Islet precursor cell (in vitro differentiated cells): ENCODE results near the gene TP53TG3.
"Not testable (repeated sequence)": the region's sequence is repeated elsewhere in the genome, so short reads cannot be mapped to it uniquely, and the experiment has no call there.

Experiments
- DNase-seq: peaks from one replicate; pipeline ENCODE4 v3.0.0-alpha.2; 2018

Gene TP53TG3

GRCh38 chr16:32676065-32676464, at the start of gene TP53TG3:
TP53TG3 (minus strand) TSS chr16:32676165; CDS start chr16:32676097, 68 bp downstream.
- not testable (repeated sequence) for DNase-seq

GRCh38 chr16:32650876-32651275, 25.1 kb downstream of the TP53TG3 start:
- DNase-seq, result not testable (repeated sequence)

DNA sequence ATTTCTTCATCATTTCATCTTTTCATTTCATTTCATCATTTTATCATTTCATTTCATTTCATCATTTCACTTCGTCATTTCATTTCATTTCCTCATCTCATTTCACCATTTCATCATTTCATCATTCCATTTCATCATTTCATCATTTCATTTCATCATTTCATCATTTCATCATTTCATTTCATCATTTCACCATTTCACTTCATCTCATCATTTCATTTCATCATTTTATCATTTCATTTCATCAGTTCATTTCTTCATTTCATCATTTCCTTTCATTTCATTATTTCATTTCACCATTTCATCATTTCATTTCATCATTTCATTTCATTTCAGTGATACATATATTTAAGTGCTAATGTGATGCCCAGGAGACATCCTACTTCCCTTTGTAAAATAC, 28.4 kb downstream of the TP53TG3 start:
- DNase-seq, result not testable (repeated sequence)

- not testable (repeated sequence) for DNase-seq
These were observed 29.2 kb downstream of the TP53TG3 start for GRCh38 chr16:32646780-32647179.

GRCh38 chr16:32646177-32646576, 29.8 kb downstream of the TP53TG3 start:
- not testable (repeated sequence) for DNase-seq

GRCh38 chr16:32645278-32645908, 30.6 kb downstream of the TP53TG3 start:
- not testable (repeated sequence) for DNase-seq

DNA sequence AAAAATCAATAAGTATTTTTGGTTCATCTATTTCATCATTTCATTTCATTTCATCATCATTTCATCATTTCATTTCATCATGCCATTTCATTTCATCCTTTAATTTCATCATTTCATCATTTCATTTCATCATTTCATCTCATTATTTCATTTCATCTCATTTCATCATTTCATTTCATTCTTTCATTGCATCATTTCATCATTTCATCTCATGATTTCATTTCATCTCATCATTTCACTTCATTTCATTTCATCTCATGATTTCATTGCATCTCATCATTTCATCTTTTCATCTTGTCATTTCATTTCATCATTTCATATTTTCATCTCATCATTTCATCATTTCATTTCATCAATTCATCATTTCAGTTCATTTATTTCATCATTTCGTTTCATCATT, 31.2 kb downstream of the TP53TG3 start:
- not testable (repeated sequence) for DNase-seq

GRCh38 chr16:32637614-32638013, 38.4 kb downstream of the TP53TG3 start:
- DNase-seq, result not testable (repeated sequence)

DNA sequence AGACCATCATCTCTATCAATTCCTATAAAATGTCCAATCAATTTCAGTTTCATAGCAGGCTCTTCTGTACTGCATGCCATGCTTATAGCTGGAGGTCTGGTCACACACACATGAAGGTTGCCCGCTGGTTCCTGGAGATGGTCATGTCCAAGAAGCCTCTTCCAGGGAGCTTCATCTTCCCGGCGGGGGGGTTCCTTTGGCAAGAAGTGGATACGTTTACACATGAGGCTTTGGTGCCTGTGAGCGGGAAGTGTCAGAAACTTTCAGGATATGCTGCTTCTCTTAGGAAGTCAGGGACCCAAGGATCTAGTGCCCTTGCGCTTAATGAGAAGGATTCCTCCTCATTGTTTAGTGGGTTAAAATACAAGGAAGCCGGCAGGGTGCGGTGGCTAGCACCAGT, 43.9 kb downstream of the TP53TG3 start:
- DNase-seq, result not testable (repeated sequence)
